Measurements from ENCODE around the gene TM2D3. TPM values are rescaled to one million over a fixed set of nuclear protein-coding genes. Genes with fewer than 3 reads are reported as not detected.

TM2D3 gene
- total RNA-seq, 1 experiment from 2014 or later = 35.2 TPM

GRCh38 chr15:101648356-101648755, 3.8 kb downstream of the TM2D3 start:
- RAD21 ChIA-PET (ENCODE audit: low non-redundant PET in 1 of 2, low total read pairs in 2 of 2, uncharacterized antibody in 2 of 2, unreplicated experiment in 2 of 2) = no interaction called here
- no peak for DNase-seq (ENCODE audit: low read depth, low spot score)
- Histone ChIP-seq H4K20me1 (ENCODE audit: insufficient read depth) (no peaks in the 10 kb centered on the region), H3K9ac (ENCODE audit: low read length) (no peak overlapping the region), H3K79me2 (ENCODE audit: insufficient read depth, low read length) (peaks cover 59% of the 10 kb centered on the region), H3K4me1 (ENCODE audit: control insufficient read depth in 1 of 2, insufficient read depth in 2 of 2, low read length in 2 of 2) (peaks cover 6 to 18% of the 10 kb centered on the region in 2 experiments; a peak in 2 of 4 replicates), H3K27ac (ENCODE audit: low read depth, low read length) (no peak overlapping the region), H2AFZ (ENCODE audit: low read depth, low read length, poor library complexity, severe bottlenecking) (no peak overlapping the region), H3K27me3 (ENCODE audit: insufficient read depth, low read length) (no peaks in the 10 kb centered on the region), H3K4me2 (ENCODE audit: low read length) (no peak overlapping the region), H3K9me3 (ENCODE audit: control insufficient read depth in 1 of 2, insufficient read depth in 1 of 2, low read depth in 1 of 2, low read length in 2 of 2) (no peaks in the 10 kb centered on the region), H3K4me3 (replicated peaks in 1 of 2; ENCODE audit: low read depth in 1 of 2, low read length in 2 of 2) (no peak overlapping the region), H3K36me3 (ENCODE audit: control insufficient read depth in 1 of 2, insufficient read depth in 2 of 2, low read length in 2 of 2) (peaks cover 33% of the 10 kb centered on the region in 2 experiments; a peak in 3 of 4 replicates), H3K9me2 (ENCODE audit: insufficient read depth) (no peaks in the 10 kb centered on the region)
- TF ChIP-seq JUND (IDR thresholded peaks at IDR 0.05) = no peak
- TF ChIP-seq REST (IDR thresholded peaks at IDR 0.05; ENCODE audit: low read depth) = no peak
- TF ChIP-seq POLR2A (IDR thresholded peaks at IDR 0.05; ENCODE audit: borderline replicate concordance, extremely low read depth, insufficient read depth, insufficient read length) = no peak
- TF ChIP-seq ZNF274 (IDR thresholded peaks at IDR 0.05; ENCODE audit: low read depth, low read length) = no peak
- TF ChIP-seq RAD21 (IDR thresholded peaks at IDR 0.05; ENCODE audit: low read depth) = no peak
- CTCF ChIA-PET = interaction anchor here (0.8 kb wide), 1 partner anchor 348 kb away, joined by 3 read pairs; no protein-coding TSS in a partner anchor
- no peak for ATAC-seq
- POLR2A ChIA-PET = no interaction called here
- BruUV-seq (replicated peaks) = no TSS peak
- intact Hi-C loops (cut with micrococcal nuclease) = no loop called here

- CTCF ChIA-PET = no interaction called here
- H3K9ac ChIP-seq (ENCODE audit: low read length) = no peak overlapping the region
- no peaks in the 10 kb centered on the region for H3K9me2 ChIP-seq (ENCODE audit: insufficient read depth)
- intact Hi-C loops (cut with micrococcal nuclease) = no loop called here
- POLR2A ChIA-PET = no interaction called here
- no peak for DNase-seq (ENCODE audit: low read depth, low spot score)
- no peaks in the 10 kb centered on the region for H3K27me3 ChIP-seq (ENCODE audit: insufficient read depth, low read length)
- TF ChIP-seq CEBPB (IDR thresholded peaks at IDR 0.05; ENCODE audit: low read depth) = no peak
- no peak for TF ChIP-seq ZBTB33 (IDR thresholded peaks at IDR 0.05; ENCODE audit: extremely low read depth, insufficient replicate concordance, low read length)
- no peak for TF ChIP-seq EZH2 (IDR thresholded peaks at IDR 0.05)
- no peak for TF ChIP-seq POLR2AphosphoS5 (IDR thresholded peaks at IDR 0.05; ENCODE audit: low read depth, low read length)
- no peak for TF ChIP-seq JUND (IDR thresholded peaks at IDR 0.05)
- TF ChIP-seq REST (IDR thresholded peaks at IDR 0.05; ENCODE audit: low read depth) = no peak
- RAD21 ChIA-PET (ENCODE audit: low non-redundant PET in 1 of 2, low total read pairs in 2 of 2, uncharacterized antibody in 2 of 2, unreplicated experiment in 2 of 2) = no interaction called here
- peaks cover 59% of the 10 kb centered on the region for H3K79me2 ChIP-seq (ENCODE audit: insufficient read depth, low read length)
- H4K20me1 ChIP-seq (ENCODE audit: insufficient read depth) = no peaks in the 10 kb centered on the region
- peaks cover 6 to 10% of the 10 kb centered on the region in 2 experiments; a peak in 2 of 4 replicates for H3K4me1 ChIP-seq (ENCODE audit: control insufficient read depth in 1 of 2, insufficient read depth in 2 of 2, low read length in 2 of 2)
- H3K27ac ChIP-seq (ENCODE audit: low read depth, low read length) = no peak overlapping the region
- no peak overlapping the region for H2AFZ ChIP-seq (ENCODE audit: low read depth, low read length, poor library complexity, severe bottlenecking)
- ATAC-seq = no peak
- H3K36me3 ChIP-seq (ENCODE audit: control insufficient read depth in 1 of 2, insufficient read depth in 2 of 2, low read length in 2 of 2) = peaks cover 36 to 39% of the 10 kb centered on the region in 2 experiments; a peak in 3 of 4 replicates
- H3K4me2 ChIP-seq (ENCODE audit: low read length) = no peak overlapping the region
- H3K4me3 ChIP-seq (replicated peaks in 1 of 2; ENCODE audit: low read depth in 1 of 2, low read length in 2 of 2) = no peak overlapping the region
- no peaks in the 10 kb centered on the region for H3K9me3 ChIP-seq (ENCODE audit: control insufficient read depth in 1 of 2, insufficient read depth in 1 of 2, low read depth in 1 of 2, low read length in 2 of 2)
- no TSS peak for BruUV-seq (replicated peaks)
These were observed 4.9 kb downstream of the TM2D3 start for GRCh38 chr15:101647251-101647650.

All from HCT116 (cell line).